ENCODE data around the gene MATCAP1. TPM values are rescaled to one million over a fixed set of nuclear protein-coding genes. Genes with fewer than 3 reads are reported as not detected.

Gene MATCAP1
- total RNA-seq, 1 experiment from 2014 or later = 4.2 TPM

DNA sequence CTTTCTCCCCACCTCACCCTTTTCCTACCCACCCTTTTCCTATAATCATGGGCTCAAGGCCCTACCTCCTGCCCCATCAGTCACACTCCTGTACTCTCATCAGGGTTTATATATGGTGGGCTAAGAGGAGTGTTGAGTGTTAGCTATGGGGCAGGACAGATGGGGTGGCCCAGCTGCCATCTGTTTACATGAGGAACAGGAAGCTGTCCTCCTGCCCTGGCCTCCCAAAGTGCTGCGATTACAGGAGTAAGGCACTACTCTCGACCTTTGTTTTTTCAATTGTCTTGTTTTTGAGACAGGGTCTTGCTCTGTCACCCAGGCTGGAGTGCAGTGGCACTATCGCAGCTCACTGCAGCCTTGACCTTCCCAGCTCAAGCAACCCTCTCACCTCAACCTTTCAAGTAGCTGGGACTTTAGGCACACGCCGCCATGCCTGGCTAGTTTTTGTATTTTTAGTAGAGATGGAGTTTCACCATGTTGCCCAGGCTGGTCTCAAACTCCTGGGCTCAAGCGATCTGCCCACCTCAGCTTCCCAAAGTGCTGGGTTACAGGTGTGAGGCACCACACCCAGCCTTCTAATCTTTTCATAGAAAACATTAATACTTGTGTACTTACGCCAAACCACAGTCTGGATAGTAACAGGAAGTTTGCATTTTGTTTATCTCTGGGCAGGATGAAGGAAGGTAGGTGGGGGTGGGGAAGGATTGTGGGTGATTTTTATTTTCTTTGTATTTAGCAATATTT, 25.7 kb downstream of the MATCAP1 start:
- no peak for DNase-seq (ENCODE audit: low read depth)

GRCh38 chr16:67157106-67157748, 26.5 kb downstream of the MATCAP1 start:
- no peak for DNase-seq (ENCODE audit: low read depth)

DNA sequence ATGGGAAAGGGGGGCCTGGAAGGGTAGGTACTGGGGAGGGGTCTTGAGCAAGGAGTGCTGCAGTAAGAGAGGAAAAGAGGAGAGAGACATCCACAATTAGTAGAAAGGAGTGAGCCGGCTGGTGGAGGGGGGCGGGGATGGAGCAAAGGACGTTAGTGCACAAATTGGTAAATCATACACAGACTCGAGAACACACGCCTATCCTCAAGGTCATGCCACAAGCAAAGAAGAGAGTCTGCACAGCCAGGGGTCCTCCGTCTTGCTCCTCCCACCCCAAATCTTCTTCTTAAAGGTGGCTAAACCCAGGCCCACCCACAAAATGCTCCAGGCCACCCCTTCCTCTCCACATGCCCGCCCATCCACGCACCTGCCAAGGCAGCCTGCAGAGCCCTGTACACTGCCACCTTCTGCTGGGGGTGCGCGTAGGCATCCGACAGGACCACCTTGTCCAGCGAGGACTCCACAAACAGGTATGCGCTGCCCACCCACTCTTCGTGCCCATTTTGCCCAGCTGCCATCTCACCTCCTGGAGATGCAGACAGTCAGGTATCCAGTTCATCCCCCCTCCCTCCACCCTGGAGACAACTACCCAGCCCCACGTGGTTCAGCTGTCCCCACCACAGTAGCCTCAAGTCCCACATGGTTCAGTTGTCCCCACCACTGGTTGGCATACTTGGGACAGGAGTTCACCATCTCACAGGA, 27.5 kb downstream of the MATCAP1 start:
- no peak for DNase-seq (ENCODE audit: low read depth)

- DNase-seq (ENCODE audit: low read depth) = peak; percentile 56
Measured at GRCh38 chr16:67155295-67156142, 28.2 kb downstream of the MATCAP1 start.

DNA sequence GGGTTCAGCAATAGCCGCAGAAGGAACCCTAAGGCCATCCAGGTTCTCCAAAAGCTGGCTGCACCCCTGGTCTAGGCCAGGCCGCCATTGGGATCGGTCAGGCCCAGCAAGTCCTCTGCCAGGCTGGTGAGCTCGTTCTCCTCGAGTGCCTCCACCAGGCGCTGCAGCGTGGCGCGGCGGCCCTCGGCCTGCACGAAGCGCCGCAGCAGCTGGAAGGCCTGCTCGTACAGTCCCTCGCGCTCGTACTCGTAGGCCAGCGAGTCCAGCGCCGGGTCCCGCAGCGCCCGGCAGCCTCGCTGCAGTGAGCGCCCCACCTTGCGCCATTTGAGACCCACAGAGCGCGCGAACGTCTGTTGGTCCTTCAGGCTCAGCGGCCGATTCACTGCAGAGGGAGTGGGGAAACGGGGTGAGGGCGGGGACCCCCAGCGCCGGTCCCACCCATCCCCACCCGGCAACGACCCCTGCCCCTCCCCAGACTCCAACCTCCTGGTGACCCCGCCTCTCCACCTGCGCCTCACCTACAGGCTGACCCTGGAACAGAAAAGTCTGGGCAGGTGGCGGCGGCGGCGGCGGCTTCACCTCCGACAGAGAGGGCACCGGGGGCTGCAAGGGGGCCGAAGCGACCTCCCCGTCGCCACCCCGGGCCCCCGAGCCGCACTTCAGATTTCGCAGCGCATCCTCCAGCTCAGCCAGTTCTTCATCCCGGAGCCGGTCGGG, 29.0 kb downstream of the MATCAP1 start:
- no peak for DNase-seq (ENCODE audit: low read depth)

DNA sequence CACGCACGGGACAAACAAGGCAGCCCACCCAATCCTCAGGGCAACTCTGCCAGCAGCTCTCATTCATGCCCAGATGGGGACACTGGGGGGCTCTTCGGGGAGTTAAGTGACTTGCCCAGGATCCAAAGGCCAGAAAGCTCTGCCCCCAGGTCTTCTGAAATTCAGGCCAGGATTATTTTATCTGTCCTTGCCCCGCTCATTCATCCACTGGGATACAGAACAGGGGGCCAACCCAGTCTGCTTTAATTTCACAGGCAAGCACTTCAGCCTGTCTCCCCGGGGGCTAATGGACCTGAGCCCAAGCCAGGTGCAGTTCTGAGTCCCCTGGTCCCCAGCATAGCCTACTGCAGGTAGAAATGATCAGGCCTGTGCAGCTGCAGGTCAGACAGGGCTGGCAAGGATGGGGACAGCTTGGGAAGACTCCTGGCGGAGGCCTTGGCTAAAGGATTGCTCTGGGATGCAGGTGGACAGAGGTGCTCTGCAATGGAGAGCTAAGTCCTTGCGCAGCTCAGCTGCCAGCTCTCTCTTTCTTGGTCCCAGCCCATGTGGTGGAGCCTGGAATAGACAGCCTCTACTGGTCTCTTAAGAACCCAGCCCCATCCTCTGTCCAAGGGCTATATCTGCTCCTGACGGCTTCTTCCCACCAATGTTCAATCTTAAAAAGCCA, 32.2 kb downstream of the MATCAP1 start:
- DNase-seq (ENCODE audit: low read depth) = no peak

- DNase-seq (ENCODE audit: low read depth) = peak; percentile 74
Measured at GRCh38 chr16:67150833-67151396, 32.8 kb downstream of the MATCAP1 start, which contains the start of gene B3GNT9. Gene B3GNT9 (minus strand): TSS chr16:67150998. CDS start chr16:67150485, 513 bp downstream.

- peak; percentile 62 for DNase-seq (ENCODE audit: low read depth)
Measured at GRCh38 chr16:67150047-67150832, 33.5 kb downstream of the MATCAP1 start.

DNA sequence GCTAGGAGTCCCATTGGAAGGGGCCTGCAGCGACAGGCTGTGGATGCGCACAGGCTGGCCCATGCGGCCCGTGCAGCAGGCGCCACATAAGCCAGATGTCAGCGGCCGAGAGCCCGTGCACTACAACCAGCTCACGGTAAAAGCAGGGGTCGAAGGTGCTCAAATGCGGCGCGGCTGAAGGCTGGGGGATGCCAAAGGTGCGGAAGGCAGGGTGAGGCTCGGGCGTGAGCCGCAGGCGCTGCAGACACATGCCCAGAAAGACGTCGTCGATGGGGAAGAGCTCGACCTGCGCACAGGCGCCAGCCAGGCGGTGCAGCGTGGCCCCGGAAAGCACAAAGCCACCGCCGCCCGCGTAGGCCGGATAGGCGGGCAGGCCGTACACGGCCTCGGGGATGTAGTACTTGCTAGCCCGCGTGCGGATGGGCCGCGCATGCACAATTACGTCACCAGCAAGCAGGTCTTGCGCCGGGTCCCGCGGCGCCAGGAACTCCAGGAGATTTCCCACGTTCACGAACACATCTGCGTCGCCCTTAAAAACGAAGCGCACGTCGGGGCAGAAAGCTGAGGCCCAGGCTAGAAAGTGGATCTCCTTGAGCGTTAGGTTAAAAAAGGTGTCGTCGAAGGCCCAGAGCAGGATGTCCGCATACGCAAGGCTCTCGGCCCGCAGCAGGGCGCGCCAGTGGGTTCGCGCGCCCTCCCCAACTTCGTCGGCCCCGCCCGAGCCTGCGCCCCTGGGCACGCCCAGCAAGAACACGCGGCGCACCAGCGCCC, 34.3 kb downstream of the MATCAP1 start:
- no peak for DNase-seq (ENCODE audit: low read depth)

GRCh38 chr16:67148656-67149275, 35.0 kb downstream of the MATCAP1 start:
- no peak for DNase-seq (ENCODE audit: low read depth)

- DNase-seq (ENCODE audit: low read depth) = no peak
Measured at GRCh38 chr16:67148221-67148620, 35.5 kb downstream of the MATCAP1 start.

GRCh38 chr16:67147437-67148140, 36.2 kb downstream of the MATCAP1 start:
- DNase-seq (ENCODE audit: low read depth) = no peak

- DNase-seq (ENCODE audit: low read depth) = no peak
Measured at GRCh38 chr16:67146523-67147357, 37.0 kb downstream of the MATCAP1 start.

- DNase-seq (ENCODE audit: low read depth) = no peak
Measured at GRCh38 chr16:67145746-67146145, 38.0 kb downstream of the MATCAP1 start.

GRCh38 chr16:67144943-67145342, 38.8 kb downstream of the MATCAP1 start:
- no peak for DNase-seq (ENCODE audit: low read depth)

DNA sequence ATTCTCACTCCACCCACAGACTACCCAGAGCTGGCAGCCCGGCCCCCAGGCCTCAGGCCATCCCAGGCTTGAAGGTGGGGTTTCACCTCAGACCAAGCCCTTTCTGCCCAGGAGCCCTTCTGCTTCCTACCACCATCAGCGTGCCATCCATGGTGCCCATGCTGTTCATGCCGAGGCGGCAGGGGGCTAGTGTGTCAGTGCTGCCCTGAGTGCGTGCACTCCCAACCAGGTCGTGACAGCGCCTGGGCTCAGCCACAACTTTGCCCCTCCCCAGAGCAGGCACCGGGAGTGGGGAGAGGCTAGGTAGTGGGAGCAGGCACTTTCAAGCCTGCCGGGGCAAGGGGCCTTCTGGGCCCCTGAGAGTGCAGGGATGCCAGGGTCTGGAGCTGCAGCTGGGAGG, 41.4 kb downstream of the MATCAP1 start:
- DNase-seq (ENCODE audit: low read depth) = no peak

DNA sequence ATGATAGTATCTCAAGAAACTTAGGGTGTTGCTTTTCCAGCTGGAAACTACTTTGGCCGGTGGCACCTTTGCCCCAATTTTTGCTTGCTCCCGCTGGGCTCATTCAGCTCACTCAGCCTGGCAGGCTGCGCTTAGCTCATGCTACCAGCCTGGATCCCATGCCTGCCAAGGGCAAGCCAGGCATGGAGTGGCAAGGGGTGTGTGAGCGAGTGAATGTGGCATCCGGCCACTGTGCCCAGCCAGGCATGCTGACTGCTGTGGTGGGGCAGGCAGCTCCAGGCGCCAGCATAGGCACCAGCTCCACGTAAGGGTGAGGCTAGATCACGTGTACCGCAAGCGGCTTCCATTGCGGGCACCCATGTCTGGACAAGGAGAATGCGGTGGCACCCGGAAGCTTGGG, 42.4 kb downstream of the MATCAP1 start:
- no peak for DNase-seq (ENCODE audit: low read depth)
